Neural cell (in vitro differentiated cells): ENCODE results near the gene CTSE. TPM values are rescaled to one million over a fixed set of nuclear protein-coding genes. Genes with fewer than 3 reads are reported as not detected.

ENCODE experiments used
- H2AFZ ChIP-seq: fragments of 200-600, 300-800 bp; sonication (generic), shearing (Covaris generic); 2 replicates; pipeline ENCODE4 v1.6.0; 2014; ENCODE audit warnings: low read depth, mild to moderate bottlenecking, antibody characterized with exemption, low read length, moderate library complexity
- H3F3A ChIP-seq: fragments of 200-600 bp; shearing (Covaris generic); 2 replicates; pipeline ENCODE4 v1.6.1; 2016; ENCODE audit warnings: mild to moderate bottlenecking, moderate library complexity, mixed read lengths, antibody characterized with exemption, low read length; ENCODE audit not compliant: insufficient read depth, poor library complexity, severe bottlenecking
- H3K27ac ChIP-seq: fragments of 200-600, 300-800 bp; sonication (generic), shearing (Covaris generic); 2 replicates; pipeline ENCODE4 v1.5.1; 2014; ENCODE audit warnings: mild to moderate bottlenecking, low read length, moderate library complexity
- H3K27me3 ChIP-seq: fragments of 300-800, 200-600 bp; sonication (generic), shearing (Covaris generic); 2 replicates; pipeline ENCODE4 v1.6.0; 2014; ENCODE audit warnings: mild to moderate bottlenecking, low read depth, low read length, moderate library complexity; ENCODE audit not compliant: insufficient read depth
- H3K36me3 ChIP-seq: fragments of 300-800, 200-600 bp; sonication (generic), shearing (Covaris generic); 2 replicates; pipeline ENCODE4 v1.5.1; 2014; ENCODE audit warnings: mild to moderate bottlenecking, antibody characterized with exemption, low read length, moderate library complexity; ENCODE audit not compliant: insufficient read depth
- H3K4me2 ChIP-seq: fragments of 300-800, 200-600 bp; sonication (generic), shearing (Covaris generic); 2 replicates; pipeline ENCODE4 v1.6.0; 2014; ENCODE audit warnings: mild to moderate bottlenecking, low read length
- H3K4me3 ChIP-seq: fragments of 300-800, 200-600 bp; sonication (generic), shearing (Covaris generic); 2 replicates; pipeline ENCODE4 v1.5.1; 2014; ENCODE audit warnings: mild to moderate bottlenecking, low read length, moderate library complexity
- H3K79me2 ChIP-seq: fragments of 200-600 bp; shearing (Covaris generic); replicated peaks from 2 replicates; pipeline ENCODE4 v1.6.0; 2014; ENCODE audit warnings: mild to moderate bottlenecking, low read length, moderate library complexity; ENCODE audit not compliant: insufficient read depth
- H3K9ac ChIP-seq: fragments of 300-800, 200-600 bp; sonication (generic), shearing (Covaris generic); 2 replicates; pipeline ENCODE4 v1.6.1; 2016; ENCODE audit warnings: mild to moderate bottlenecking, low read length, mixed read lengths
- H3K9me2 ChIP-seq: fragments of 200-600 bp; shearing (Covaris generic); 2 replicates; pipeline ENCODE4 v1.6.1; 2016; ENCODE audit warnings: mild to moderate bottlenecking, low read length, mixed read lengths; ENCODE audit not compliant: insufficient read depth
- H3K9me3 ChIP-seq: fragments of 200-600, 300-800 bp; sonication (generic), shearing (Covaris generic); 2 replicates; pipeline ENCODE4 v1.6.1; 2016; ENCODE audit warnings: mild to moderate bottlenecking, mixed run types, low read length, moderate library complexity, mixed read lengths
- H4K20me1 ChIP-seq: fragments of 200-600 bp; shearing (Covaris generic); 2 replicates; pipeline ENCODE4 v1.6.1; 2016; ENCODE audit warnings: mild to moderate bottlenecking, mixed run types; ENCODE audit not compliant: insufficient read depth
- CTCF ChIP-seq: fragments of 450-650 bp; IDR thresholded peaks from 2 replicates; pipeline ENCODE4 v1.5.1; 2014; ENCODE audit warnings: antibody characterized with exemption, mild to moderate bottlenecking, moderate library complexity; ENCODE audit not compliant: poor library complexity, severe bottlenecking
- EP300 ChIP-seq: fragments of 450-650 bp; conservative IDR thresholded peaks from 2 replicates; pipeline ENCODE4 v1.6.1; 2014; ENCODE audit warnings: antibody characterized with exemption, mild to moderate bottlenecking, moderate library complexity; ENCODE audit not compliant: poor library complexity, severe bottlenecking
- EZH2 ChIP-seq: fragments of 200-600, 300-800 bp; shearing (Covaris generic), sonication (generic); IDR thresholded peaks from 2 replicates; pipeline ENCODE4 v1.6.1; 2014; ENCODE audit warnings: antibody characterized with exemption, low read length, borderline replicate concordance, mild to moderate bottlenecking; ENCODE audit not compliant: insufficient read depth, poor library complexity, severe bottlenecking
- MXI1 ChIP-seq: fragments of 450-650 bp; conservative IDR thresholded peaks from 2 replicates; pipeline ENCODE4 v1.6.1; 2014; ENCODE audit warnings: antibody characterized with exemption, mild to moderate bottlenecking; ENCODE audit not compliant: poor library complexity, severe bottlenecking
- POLR2AphosphoS5 ChIP-seq: IDR thresholded peaks from 2 replicates; pipeline ENCODE4 v1.6.1; 2012
- RAD21 ChIP-seq: fragments of 450-650 bp; conservative IDR thresholded peaks from 2 replicates; pipeline ENCODE4 v1.6.1; 2014; ENCODE audit warnings: antibody characterized with exemption, mild to moderate bottlenecking, moderate library complexity
- REST ChIP-seq: IDR thresholded peaks from 2 replicates; pipeline ENCODE4 v1.6.1; 2012; ENCODE audit warnings: borderline replicate concordance
- SMC3 ChIP-seq: fragments of 450-650 bp; conservative IDR thresholded peaks from 2 replicates; pipeline ENCODE4 v1.6.1; 2014; ENCODE audit warnings: antibody characterized with exemption, mild to moderate bottlenecking, moderate library complexity; ENCODE audit not compliant: poor library complexity
- TAF1 ChIP-seq: IDR thresholded peaks from 2 replicates; pipeline ENCODE4 v1.6.1; 2012; ENCODE audit warnings: low read depth
- polyA plus RNA-seq: library from polyadenylated mRNA; depleted of rRNA; stranded (reverse); fragments of >200 nt; gene quantifications from 2 replicates; pipeline ENCODE4 v1.2.3, GENCODE V29; 2014

The CTSE gene
- polyA plus RNA-seq, 1 donor from 2014 or later, result not detected

GRCh38 chr1:206002871-206003801 lies 20.6 kb downstream of the CTSE start, which contains the start of gene RAB7B:
RAB7B (minus strand) TSS chr1:206003395; CDS start chr1:205994135, 9,260 bp downstream.
- no peak within 1 kb of the TSS for H3K4me3 ChIP-seq
- no peaks in the 10 kb centered on the region for H3K9me2 ChIP-seq
- no peaks in the 10 kb centered on the region for H3K27me3 ChIP-seq
- H4K20me1 ChIP-seq, result no peaks in the 10 kb centered on the region
- no peak within 1 kb of the TSS for H3K4me2 ChIP-seq
- H3K27ac ChIP-seq, result no peak within 1 kb of the TSS
- no peak for TF ChIP-seq MXI1
- TF ChIP-seq TAF1, result no peak
- no peak for TF ChIP-seq EZH2
- TF ChIP-seq POLR2AphosphoS5, result no peak
- TF ChIP-seq RAD21, result no peak
- TF ChIP-seq REST, result no peak
- no peak for TF ChIP-seq CTCF
- no peak for TF ChIP-seq SMC3
- no peak within 1 kb of the TSS for H3K9ac ChIP-seq
- no peaks in the 10 kb centered on the region for H3K79me2 ChIP-seq
- no peaks in the 10 kb centered on the region for H3K9me3 ChIP-seq
- no peaks in the 10 kb centered on the region for H3F3A ChIP-seq
- H2AFZ ChIP-seq, result no peak within 1 kb of the TSS
- no peaks in the 10 kb centered on the region for H3K36me3 ChIP-seq

- Histone ChIP-seq H3K4me3 (no peak overlapping the region), H4K20me1 (no peaks in the 10 kb centered on the region), H3K27me3 (no peaks in the 10 kb centered on the region), H3K79me2 (no peaks in the 10 kb centered on the region), H3K9me3 (no peaks in the 10 kb centered on the region), H3K27ac (no peak overlapping the region), H2AFZ (no peak overlapping the region), H3K36me3 (no peaks in the 10 kb centered on the region), H3F3A (no peaks in the 10 kb centered on the region), H3K9ac (no peak overlapping the region), H3K4me2 (no peak overlapping the region), H3K9me2 (no peaks in the 10 kb centered on the region)
- TF ChIP-seq EP300 (no peak), CTCF (no peak), POLR2AphosphoS5 (no peak), MXI1 (no peak), EZH2 (no peak), SMC3 (no peak), REST (no peak), TAF1 (no peak), RAD21 (no peak)
Observed at GRCh38 chr1:206002160-206002559, 21.5 kb downstream of the CTSE start.
